ENCODE data around the gene PKD2L1. TPM values are rescaled to one million over a fixed set of nuclear protein-coding genes. Genes with fewer than 3 reads are reported as not detected.

PKD2L1 gene
- total and polyA plus RNA-seq, 4 experiments from 2014 or later, result not detected

GRCh38 chr10:100355086-100355485 is 25.1 kb upstream of the PKD2L1 start:
- Histone ChIP-seq H3K27me3 (ENCODE audit: insufficient read depth, low read length) (no peaks in the 10 kb centered on the region), H3K36me3 (ENCODE audit: insufficient read depth, low read length) (no peaks in the 10 kb centered on the region), H3K4me3 (ENCODE audit: low read length in 2 of 2) (no peak overlapping the region), H3K4me1 (ENCODE audit: insufficient read depth, low read length) (no peaks in the 10 kb centered on the region), H3K9me3 (ENCODE audit: control insufficient read depth in 1 of 2, low read length in 2 of 2) (no peaks in the 10 kb centered on the region), H3K27ac (ENCODE audit: low read depth, low read length) (no peak overlapping the region)
- H3K9me3 Mint-ChIP-seq, result no peaks in the 10 kb centered on the region
- no peak overlapping the region for H3K27ac Mint-ChIP-seq
- intact Hi-C loops (cut with micrococcal nuclease), result no loop called here
- no peaks in the 10 kb centered on the region for H3K27me3 Mint-ChIP-seq
- H3K36me3 Mint-ChIP-seq, result peaks cover 0 to 2% of the 10 kb centered on the region in 2 donors
- DNase-seq, result no peak
- no peak overlapping the region for H3K4me3 Mint-ChIP-seq
- POLR2A ChIA-PET (ENCODE audit: partially characterized antibody), result no interaction called here
- CTCF ChIA-PET (ENCODE audit: partially characterized antibody), result interaction anchor here (1.3 to 1.6 kb wide), 2 partner anchors 19 to 154 kb away, joined by 4 to 7 read pairs; no protein-coding TSS in a partner anchor
- peaks cover 0 to 10% (median 6%) of the 10 kb centered on the region in 4 donors for H3K4me1 Mint-ChIP-seq

GRCh38 chr10:100353770-100354485 is 23.9 kb upstream of the PKD2L1 start:
- no peaks in the 10 kb centered on the region for H3K36me3 Mint-ChIP-seq
- CTCF ChIA-PET (ENCODE audit: partially characterized antibody), result interaction anchor here (1.6 kb wide), 1 partner anchor 20 kb away, joined by 7 read pairs; no protein-coding TSS in a partner anchor
- H3K4me1 ChIP-seq (ENCODE audit: insufficient read depth, low read length), result no peaks in the 10 kb centered on the region

GRCh38 chr10:100350914-100351485 is 21.0 kb upstream of the PKD2L1 start:
- Mint-ChIP-seq H3K9me3 (no peaks in the 10 kb centered on the region), H3K4me3 (no peak overlapping the region), H3K27ac (peak overlapping the region in 1 of 7 donors; percentile 81), H3K27me3 (peaks cover 0 to 1% of the 10 kb centered on the region in 2 donors), H3K36me3 (no peaks in the 10 kb centered on the region), H3K4me1 (peaks cover 9 to 16% (median 13%) of the 10 kb centered on the region in 4 donors)
- DNase-seq, result no peak
- intact Hi-C loops (cut with micrococcal nuclease), result no loop called here
- Histone ChIP-seq H3K4me1 (ENCODE audit: insufficient read depth, low read length) (peaks cover 12% of the 10 kb centered on the region), H3K9me3 (ENCODE audit: control insufficient read depth in 1 of 2, low read length in 2 of 2) (no peaks in the 10 kb centered on the region), H3K27ac (ENCODE audit: low read depth, low read length) (no peak overlapping the region), H3K27me3 (ENCODE audit: insufficient read depth, low read length) (no peaks in the 10 kb centered on the region), H3K4me3 (ENCODE audit: low read length in 2 of 2) (no peak overlapping the region), H3K36me3 (ENCODE audit: insufficient read depth, low read length) (no peaks in the 10 kb centered on the region)
- ChIA-PET POLR2A (ENCODE audit: partially characterized antibody) (interaction anchor here (1.2 kb wide), 1 partner anchor 23 kb away, joined by 5 read pairs; no protein-coding TSS in a partner anchor), CTCF (ENCODE audit: partially characterized antibody) (interaction anchor here (1.2 to 2.3 kb wide), 4 partner anchors 11 to 168 kb away, joined by 3 to 13 read pairs (median 8); no protein-coding TSS in a partner anchor)

More at GRCh38 chr10:100353770-100354485, 23.9 kb upstream of the PKD2L1 start:
- POLR2A ChIA-PET (ENCODE audit: partially characterized antibody), result no interaction called here
- Mint-ChIP-seq H3K27me3 (no peaks in the 10 kb centered on the region), H3K9me3 (no peaks in the 10 kb centered on the region), H3K27ac (no peak overlapping the region), H3K4me3 (peak overlapping the region in 1 of 8 donors; percentile 14), H3K4me1 (peaks cover 0 to 5% (median under 1%) of the 10 kb centered on the region in 4 donors)
- Histone ChIP-seq H3K4me3 (ENCODE audit: low read length in 2 of 2) (no peak overlapping the region), H3K9me3 (ENCODE audit: control insufficient read depth in 1 of 2, low read length in 2 of 2) (no peaks in the 10 kb centered on the region), H3K27me3 (ENCODE audit: insufficient read depth, low read length) (no peaks in the 10 kb centered on the region), H3K36me3 (ENCODE audit: insufficient read depth, low read length) (no peaks in the 10 kb centered on the region), H3K27ac (ENCODE audit: low read depth, low read length) (no peak overlapping the region)
- intact Hi-C loops (cut with micrococcal nuclease), result no loop called here
- DNase-seq, result no peak

- no peak overlapping the region for H3K4me3 Mint-ChIP-seq
- Histone ChIP-seq H3K4me3 (ENCODE audit: low read length in 2 of 2) (no peak overlapping the region), H3K9me3 (ENCODE audit: control insufficient read depth in 1 of 2, low read length in 2 of 2) (no peaks in the 10 kb centered on the region), H3K36me3 (ENCODE audit: insufficient read depth, low read length) (no peaks in the 10 kb centered on the region), H3K27ac (ENCODE audit: low read depth, low read length) (no peak overlapping the region), H3K4me1 (ENCODE audit: insufficient read depth, low read length) (peaks cover 14% of the 10 kb centered on the region), H3K27me3 (ENCODE audit: insufficient read depth, low read length) (no peaks in the 10 kb centered on the region)
- no peaks in the 10 kb centered on the region for H3K36me3 Mint-ChIP-seq
- ChIA-PET CTCF (ENCODE audit: partially characterized antibody) (interaction anchor here (0.6 to 3.2 kb wide), 7 partner anchors 8 to 159 kb away, joined by 3 to 17 read pairs (median 3); no protein-coding TSS in a partner anchor), POLR2A (ENCODE audit: partially characterized antibody) (interaction anchor here (2.1 kb wide), 1 partner anchor 21 kb away, joined by 5 read pairs; no protein-coding TSS in a partner anchor)
- peaks cover 0 to 1% of the 10 kb centered on the region in 2 donors for H3K27me3 Mint-ChIP-seq
- peaks cover 9 to 19% (median 15%) of the 10 kb centered on the region in 4 donors for H3K4me1 Mint-ChIP-seq
- no peak for DNase-seq
- H3K9me3 Mint-ChIP-seq, result no peaks in the 10 kb centered on the region
- intact Hi-C loops (cut with micrococcal nuclease), result no loop called here
- no peak overlapping the region for H3K27ac Mint-ChIP-seq
These were observed 19.6 kb upstream of the PKD2L1 start for GRCh38 chr10:100349672-100350071.

- H3K27me3 ChIP-seq (ENCODE audit: insufficient read depth, low read length), result no peaks in the 10 kb centered on the region
- peaks cover 9 to 19% (median 15%) of the 10 kb centered on the region in 4 donors for H3K4me1 Mint-ChIP-seq
- intact Hi-C loops (cut with micrococcal nuclease), result no loop called here
- H3K27ac ChIP-seq (ENCODE audit: low read depth, low read length), result no peak overlapping the region
- no peak for DNase-seq
- no peaks in the 10 kb centered on the region for H3K36me3 ChIP-seq (ENCODE audit: insufficient read depth, low read length)
- H3K27ac Mint-ChIP-seq, result no peak overlapping the region
- peak overlapping the region in 3 of 8 donors; percentile 17 to 91 (median 19) for H3K4me3 Mint-ChIP-seq
- H3K4me3 ChIP-seq (ENCODE audit: low read length in 2 of 2), result no peak overlapping the region
- H3K36me3 Mint-ChIP-seq, result no peaks in the 10 kb centered on the region
- peaks cover 0 to 1% of the 10 kb centered on the region in 2 donors for H3K27me3 Mint-ChIP-seq
- no peaks in the 10 kb centered on the region for H3K9me3 ChIP-seq (ENCODE audit: control insufficient read depth in 1 of 2, low read length in 2 of 2)
- peaks cover 14% of the 10 kb centered on the region for H3K4me1 ChIP-seq (ENCODE audit: insufficient read depth, low read length)
- H3K9me3 Mint-ChIP-seq, result no peaks in the 10 kb centered on the region
- POLR2A ChIA-PET (ENCODE audit: partially characterized antibody), result interaction anchor here (2.1 kb wide), 1 partner anchor 22 kb away, joined by 5 read pairs; no protein-coding TSS in a partner anchor
- CTCF ChIA-PET (ENCODE audit: partially characterized antibody), result interaction anchor here (0.6 to 3.2 kb wide), 7 partner anchors 9 to 160 kb away, joined by 3 to 17 read pairs (median 3); no protein-coding TSS in a partner anchor
These were observed 19.1 kb upstream of the PKD2L1 start for GRCh38 chr10:100349087-100349486.

- Mint-ChIP-seq H3K36me3 (no peaks in the 10 kb centered on the region), H3K4me3 (peak overlapping the region in 7 of 8 donors; percentile 29 to 92 (median 89)), H3K4me1 (peaks cover 9 to 19% (median 15%) of the 10 kb centered on the region in 4 donors), H3K9me3 (no peaks in the 10 kb centered on the region), H3K27me3 (peaks cover 0 to 1% of the 10 kb centered on the region in 2 donors), H3K27ac (peak overlapping the region in 3 of 7 donors; percentile 13 to 63 (median 26))
- no peak for DNase-seq
- H3K27ac ChIP-seq (ENCODE audit: low read depth, low read length), result no peak overlapping the region
- intact Hi-C loops (cut with micrococcal nuclease), result no loop called here
- ChIA-PET CTCF (ENCODE audit: partially characterized antibody) (interaction anchor here (1.1 to 3.2 kb wide), 6 partner anchors 9 to 161 kb away, joined by 3 to 17 read pairs (median 4); no protein-coding TSS in a partner anchor), POLR2A (ENCODE audit: partially characterized antibody) (interaction anchor here (2.1 kb wide), 1 partner anchor 22 kb away, joined by 5 read pairs; no protein-coding TSS in a partner anchor)
- H3K36me3 ChIP-seq (ENCODE audit: insufficient read depth, low read length), result no peaks in the 10 kb centered on the region
- H3K4me3 ChIP-seq (ENCODE audit: low read length in 2 of 2), result no peak overlapping the region
- no peaks in the 10 kb centered on the region for H3K9me3 ChIP-seq (ENCODE audit: control insufficient read depth in 1 of 2, low read length in 2 of 2)
- peaks cover 14% of the 10 kb centered on the region for H3K4me1 ChIP-seq (ENCODE audit: insufficient read depth, low read length)
- no peaks in the 10 kb centered on the region for H3K27me3 ChIP-seq (ENCODE audit: insufficient read depth, low read length)
These were observed 18.4 kb upstream of the PKD2L1 start for GRCh38 chr10:100348389-100348927.

Data from CD4-positive, alpha-beta memory T cell (primary cell).